ENCODE results near the gene P3H2.
"Not testable (repeated sequence)": the region's sequence is repeated elsewhere in the genome, so short reads cannot be mapped to it uniquely, and the experiment has no call there.

P3H2 gene

GRCh38 chr3:190083635-190084034, 37.1 kb downstream of the P3H2 start:
- DNase-seq, result no peak

DNA sequence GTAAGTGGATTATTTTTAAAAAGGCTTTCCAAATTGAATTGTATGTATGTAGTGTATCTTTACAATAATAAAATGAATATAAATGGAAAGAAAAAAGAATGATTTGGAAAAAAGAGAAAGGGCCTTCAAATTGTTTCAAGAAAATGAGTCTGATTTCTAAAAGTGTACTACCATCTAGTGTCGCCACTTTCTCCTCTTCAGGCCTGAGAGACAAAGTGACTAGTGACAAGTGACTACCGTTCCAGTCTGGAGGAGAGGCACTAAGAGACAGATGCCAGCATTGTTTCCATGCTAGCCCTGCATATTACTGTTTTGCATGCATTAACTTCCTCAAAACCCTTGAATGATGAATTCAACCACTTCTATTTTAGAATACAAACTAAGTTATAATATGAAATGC, 39.3 kb downstream of the P3H2 start:
- no peak for DNase-seq

DNA sequence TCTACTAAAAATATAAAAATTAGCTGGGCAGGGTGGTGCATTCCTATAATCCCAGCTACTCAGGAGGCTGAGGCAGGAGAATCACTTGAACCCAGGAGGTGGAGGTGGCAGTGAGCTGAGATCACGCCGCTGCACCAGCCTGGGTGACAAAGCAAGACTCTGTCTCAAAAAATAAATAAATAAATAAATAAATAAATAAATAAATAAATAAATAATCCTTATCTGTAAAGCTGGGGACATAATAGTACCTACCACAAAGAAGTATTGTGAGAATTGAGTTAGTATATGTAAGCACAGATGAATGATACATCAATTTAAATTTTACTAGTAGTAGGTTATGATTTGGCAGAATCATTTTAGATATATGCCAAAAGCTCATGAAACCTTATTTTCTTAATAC, 41.5 kb downstream of the P3H2 start:
- DNase-seq, result not testable (repeated sequence)

DNA sequence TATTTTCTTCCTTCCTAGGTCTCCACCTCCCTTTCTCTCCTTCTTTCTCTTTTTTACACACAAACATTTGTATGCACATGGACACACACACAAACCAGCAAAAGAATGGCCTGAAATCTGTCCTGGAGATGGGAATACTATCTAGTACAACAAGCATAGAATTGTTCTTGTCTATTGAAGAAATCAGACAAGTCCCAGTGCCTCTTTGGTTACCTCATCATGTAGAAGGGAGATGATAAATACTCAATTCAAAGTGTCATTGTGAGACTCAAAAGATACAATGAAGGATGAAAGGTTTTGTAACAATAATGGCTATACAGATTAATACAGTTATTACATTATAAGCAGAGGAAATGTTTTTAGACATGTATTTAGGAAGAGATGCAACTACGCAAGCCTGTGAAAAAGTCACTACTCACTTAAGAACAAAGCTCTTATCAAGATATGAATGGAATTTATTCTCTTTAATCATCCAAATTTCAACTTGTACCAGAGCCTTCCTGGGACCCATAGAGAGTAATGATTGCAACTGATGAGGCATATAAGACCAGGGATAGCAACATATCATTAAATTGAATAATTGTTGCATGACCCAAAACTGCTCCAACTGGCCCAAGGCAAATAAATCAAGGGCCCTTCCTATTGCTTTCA, 43.2 kb downstream of the P3H2 start:
- no peak for DNase-seq

DNA sequence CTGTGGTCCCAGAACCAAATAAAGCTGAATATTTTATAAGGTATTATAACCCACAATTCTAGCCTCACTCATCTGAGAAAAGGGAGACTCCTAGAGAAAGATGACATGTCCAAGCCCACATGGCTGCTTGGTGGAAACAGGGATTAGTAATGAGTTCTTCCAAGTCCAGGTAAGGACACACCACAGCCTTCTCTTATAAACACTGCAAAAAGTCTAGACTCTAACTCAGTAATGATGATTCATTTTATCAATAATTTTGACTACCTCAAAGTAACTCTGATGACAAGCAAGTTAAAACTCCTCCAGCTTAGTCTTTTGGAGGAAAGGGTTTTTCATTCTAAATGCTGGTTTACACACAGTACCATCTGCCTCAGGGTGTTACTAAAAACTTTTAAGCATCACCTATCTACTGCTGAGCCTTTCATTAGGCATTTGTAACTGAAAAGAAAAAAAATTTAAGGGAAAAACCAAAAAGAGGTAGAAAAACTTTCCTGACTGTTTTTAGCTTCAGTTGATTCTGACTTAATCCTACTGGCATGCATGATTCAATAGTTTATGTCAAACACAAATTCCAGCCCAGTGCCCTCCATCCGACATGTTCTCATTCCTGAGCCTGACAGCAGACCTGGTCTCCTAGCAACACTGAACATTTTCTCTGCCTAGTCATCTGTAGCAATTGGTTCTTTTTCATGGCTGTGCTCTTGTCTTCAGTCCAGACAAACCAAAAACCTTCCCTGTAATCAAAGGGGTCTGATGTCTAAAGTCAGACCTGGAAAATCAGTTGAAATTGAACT, 43.9 kb downstream of the P3H2 start:
- DNase-seq, result no peak

DNA sequence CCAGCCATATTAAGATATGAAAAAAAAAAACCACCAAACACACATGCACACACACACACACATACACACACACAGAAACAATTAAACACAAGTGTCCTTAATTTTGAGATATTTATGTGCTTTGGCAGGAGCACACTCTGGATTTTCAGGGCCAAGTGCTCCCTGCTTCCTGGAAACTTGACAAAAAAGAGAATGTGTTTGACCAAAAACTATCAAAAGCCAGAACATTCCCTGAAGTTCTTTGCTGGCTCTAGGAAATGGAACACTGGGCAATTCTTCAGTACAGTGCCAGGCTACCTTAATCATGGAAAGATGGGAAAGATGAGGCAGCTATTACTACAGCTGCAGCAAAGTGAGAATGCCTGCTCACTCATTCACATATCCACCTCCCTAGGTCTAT, 44.6 kb downstream of the P3H2 start:
- no peak for DNase-seq

- no peak for DNase-seq
Observed at GRCh38 chr3:190074817-190075216, 45.9 kb downstream of the P3H2 start.

- DNase-seq, result peak; percentile 1
Observed at GRCh38 chr3:190073264-190074008, 47.3 kb downstream of the P3H2 start.

- DNase-seq, result no peak
Observed at GRCh38 chr3:190072856-190073255, 47.8 kb downstream of the P3H2 start.

DNA sequence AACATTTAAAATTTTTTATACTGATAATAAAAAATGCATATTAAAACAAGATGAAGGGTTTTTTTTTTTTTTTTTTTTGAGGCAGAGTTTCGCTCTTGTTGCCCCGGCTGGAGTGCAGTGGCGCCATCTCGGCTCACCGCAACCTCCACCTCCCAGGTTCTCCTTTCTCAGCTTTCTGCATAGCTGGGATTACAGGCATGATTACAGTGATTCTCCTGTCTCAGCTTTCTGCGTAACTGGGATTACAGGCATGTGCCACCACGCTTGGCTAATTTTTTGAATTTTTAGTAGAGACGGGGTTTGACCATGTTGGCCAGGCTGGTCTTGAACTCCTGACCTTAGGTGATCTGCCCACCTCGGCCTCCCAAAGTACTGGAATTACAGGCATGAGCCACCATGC, 48.8 kb downstream of the P3H2 start:
- DNase-seq, result not testable (repeated sequence)

- no peak for DNase-seq
Observed at GRCh38 chr3:190070622-190071347, 49.9 kb downstream of the P3H2 start.

DNA sequence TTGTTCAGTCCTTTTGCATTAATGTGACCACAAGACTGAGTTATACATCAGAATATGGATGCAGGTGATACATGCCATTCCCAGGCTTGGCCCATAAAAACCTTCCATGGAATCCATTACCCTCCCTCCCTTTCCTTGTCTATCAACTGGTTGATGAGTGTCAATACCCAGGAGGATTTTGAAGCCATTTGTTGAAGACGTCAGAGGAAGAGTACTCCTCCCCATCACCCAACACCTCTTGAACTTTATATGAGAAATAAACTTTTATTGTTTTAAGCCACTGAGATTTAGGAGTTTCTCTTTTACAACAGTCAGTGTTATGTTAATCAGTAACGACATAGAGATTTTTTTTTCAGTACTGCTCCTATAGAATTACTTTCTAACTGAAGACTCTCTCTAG, 55.5 kb downstream of the P3H2 start:
- no peak for DNase-seq

GRCh38 chr3:190064659-190065058, 56.0 kb downstream of the P3H2 start:
- no peak for DNase-seq

- DNase-seq, result no peak
Observed at GRCh38 chr3:190064112-190064511, 56.6 kb downstream of the P3H2 start.

DNA sequence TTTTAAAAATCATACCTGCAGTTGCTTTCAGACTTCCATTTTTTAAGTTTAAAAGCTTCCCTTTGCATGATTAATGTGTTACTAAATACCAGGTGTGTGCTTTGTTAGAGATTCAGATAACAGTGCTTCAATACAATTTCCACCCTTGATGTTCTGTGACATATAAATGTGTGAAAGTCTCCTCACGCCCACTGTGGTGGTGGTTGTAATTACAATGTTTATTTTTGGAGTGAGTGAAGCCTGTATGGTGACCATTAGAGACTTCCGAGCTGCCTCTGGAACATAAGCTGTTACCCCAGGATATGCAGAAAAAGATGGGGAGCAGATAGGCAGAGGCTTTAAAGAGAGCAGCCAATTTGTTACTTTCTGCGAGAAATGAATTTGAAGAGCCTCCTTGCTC, 57.2 kb downstream of the P3H2 start:
- no peak for DNase-seq

GRCh38 chr3:190060192-190060775, 60.4 kb downstream of the P3H2 start:
- no peak for DNase-seq

- DNase-seq, result no peak
Observed at GRCh38 chr3:190059242-190059590, 61.5 kb downstream of the P3H2 start.

- no peak for DNase-seq
Observed at GRCh38 chr3:190058521-190059241, 62.0 kb downstream of the P3H2 start.

- no peak for DNase-seq
Observed at GRCh38 chr3:190056742-190057141, 64.0 kb downstream of the P3H2 start.

DNA sequence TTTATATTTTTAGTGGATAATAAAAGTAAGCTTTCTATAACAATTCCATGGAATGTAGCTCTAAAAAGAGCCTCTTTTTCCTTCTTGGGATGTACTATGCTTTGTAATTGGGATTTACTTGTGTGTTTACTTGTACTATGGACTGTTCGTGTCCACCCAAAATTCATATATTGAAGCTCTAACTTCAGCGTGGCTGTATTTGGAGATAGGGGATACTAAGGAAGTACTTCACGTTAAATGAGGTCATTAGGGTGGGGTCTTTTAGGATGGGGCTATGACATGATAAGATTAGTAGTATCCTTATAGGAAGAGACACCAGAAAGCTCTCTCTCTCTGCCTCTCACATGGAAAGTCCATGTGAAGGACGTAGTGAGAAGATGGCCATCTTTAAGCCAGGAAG, 64.9 kb downstream of the P3H2 start:
- no peak for DNase-seq

- DNase-seq, result no peak
Observed at GRCh38 chr3:190053919-190054672, 66.6 kb downstream of the P3H2 start.

DNA sequence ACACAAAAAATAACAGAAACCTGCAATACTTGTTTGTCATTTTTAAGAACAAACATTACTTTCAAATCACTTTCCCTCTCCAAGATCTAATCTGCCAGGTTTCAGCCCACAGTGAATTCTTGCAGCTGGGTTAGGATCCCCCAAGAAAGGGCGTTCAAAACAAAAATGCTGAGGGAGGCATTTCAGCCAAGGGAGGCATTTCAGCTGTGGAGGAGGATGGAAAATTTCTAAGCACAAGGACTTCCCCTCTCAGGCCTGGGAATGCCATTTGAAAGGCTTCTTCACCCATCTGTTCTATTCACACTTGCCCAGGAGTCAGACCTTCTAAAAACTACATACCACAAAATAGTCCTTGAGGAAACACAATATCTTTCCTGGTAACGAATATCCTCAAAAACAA, 69.1 kb downstream of the P3H2 start:
- no peak for DNase-seq
